ENCODE measurements around the gene KRTAP10-10.

KRTAP10-10 gene

DNA sequence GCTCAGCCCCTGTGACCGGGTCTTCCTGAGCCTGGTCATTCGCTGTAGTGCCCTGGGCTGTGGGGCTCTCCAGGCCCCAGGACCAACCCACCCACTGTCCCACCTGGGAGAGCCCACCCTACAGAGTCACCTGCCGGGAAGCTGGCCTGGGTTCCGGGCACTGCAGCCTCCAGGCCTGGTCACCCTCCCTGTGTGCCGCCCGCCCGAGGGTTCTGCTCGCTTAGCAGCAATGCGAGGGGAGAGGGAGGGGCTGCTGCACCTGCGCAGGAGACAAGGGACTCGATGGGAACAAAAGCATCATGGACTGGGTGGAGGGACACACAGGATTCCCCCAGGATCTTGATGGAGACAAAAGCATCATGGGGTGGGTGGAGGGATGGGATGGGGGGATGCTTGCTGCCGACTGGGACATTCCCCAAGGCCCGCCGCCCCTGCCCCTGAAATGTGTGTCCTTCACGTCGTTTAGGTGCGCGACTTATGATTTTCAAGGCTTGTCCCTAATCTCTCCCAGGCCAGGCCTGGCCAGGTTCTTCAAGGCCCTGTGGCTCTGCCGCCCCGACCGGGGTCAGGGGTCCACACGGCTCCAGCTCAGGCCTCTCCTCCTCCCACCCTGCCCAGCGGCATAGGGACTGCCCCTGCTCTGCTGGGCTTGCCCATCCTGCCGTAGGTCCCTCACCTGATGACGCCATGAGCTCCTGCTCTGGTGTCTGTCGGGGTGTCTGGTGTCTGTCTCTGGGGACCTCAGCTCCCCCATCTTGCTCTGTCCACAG is 23.6 kb upstream of the KRTAP10-10 start:
- Histone ChIP-seq H3K4me3 (ENCODE audit: insufficient read length, low read depth) (no peak overlapping the region), H3K9ac (ENCODE audit: insufficient read length, low read depth) (no peak overlapping the region), H3K27me3 (ENCODE audit: insufficient read depth, insufficient read length) (no peaks in the 10 kb centered on the region), H3K9me3 (ENCODE audit: insufficient read depth, low read length) (peaks cover 20% of the 10 kb centered on the region), H3K36me3 (ENCODE audit: insufficient read depth, insufficient read length, low read length) (no peaks in the 10 kb centered on the region), H3K4me1 (ENCODE audit: insufficient read depth, insufficient read length) (peaks cover 14% of the 10 kb centered on the region)
- TF ChIP-seq YY1 (IDR thresholded peaks at IDR 0.05; ENCODE audit: insufficient read depth, insufficient read length): no peak
- no peak for TF ChIP-seq SUZ12 (IDR thresholded peaks at IDR 0.05; ENCODE audit: extremely low read depth, insufficient read depth, insufficient read length)
- TF ChIP-seq ZNF274 (IDR thresholded peaks at IDR 0.05; ENCODE audit: low read depth, low read length): no peak
- no peak for DNase-seq (ENCODE audit: low read depth, low spot score)

DNA sequence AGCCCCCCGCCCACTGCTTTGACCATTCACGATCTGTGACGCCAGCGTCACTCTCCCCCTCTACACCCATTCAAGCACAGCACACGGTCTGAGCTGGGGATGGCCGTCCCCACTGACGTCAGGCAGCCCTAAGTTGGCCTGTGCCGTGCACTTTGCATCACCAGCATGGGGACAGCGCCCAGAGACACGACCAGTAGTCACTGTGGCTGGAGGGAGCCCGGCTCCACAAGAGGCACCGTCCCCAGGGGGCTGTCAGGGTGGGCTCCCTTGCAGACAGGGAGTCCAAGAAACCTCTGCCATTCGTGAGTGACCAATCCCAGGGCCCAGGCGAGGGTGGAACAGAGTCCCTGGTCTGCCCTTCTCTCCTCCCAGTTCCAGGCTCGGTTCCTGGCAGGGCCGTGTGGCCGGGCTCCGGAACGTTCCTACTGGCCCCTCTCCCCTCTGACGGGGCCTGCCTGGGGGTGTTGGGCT is 23.0 kb upstream of the KRTAP10-10 start:
- no peak for TF ChIP-seq YY1 (IDR thresholded peaks at IDR 0.05; ENCODE audit: insufficient read depth, insufficient read length)
- TF ChIP-seq SUZ12 (IDR thresholded peaks at IDR 0.05; ENCODE audit: extremely low read depth, insufficient read depth, insufficient read length): no peak
- no peak for TF ChIP-seq ZNF274 (IDR thresholded peaks at IDR 0.05; ENCODE audit: low read depth, low read length)
- Histone ChIP-seq H3K9me3 (ENCODE audit: insufficient read depth, low read length) (peaks cover 23% of the 10 kb centered on the region), H3K36me3 (ENCODE audit: insufficient read depth, insufficient read length, low read length) (no peaks in the 10 kb centered on the region), H3K27me3 (ENCODE audit: insufficient read depth, insufficient read length) (no peaks in the 10 kb centered on the region), H3K4me3 (ENCODE audit: insufficient read length, low read depth) (no peak overlapping the region), H3K9ac (ENCODE audit: insufficient read length, low read depth) (no peak overlapping the region), H3K4me1 (ENCODE audit: insufficient read depth, insufficient read length) (peaks cover 14% of the 10 kb centered on the region)
- no peak for DNase-seq (ENCODE audit: low read depth, low spot score)

GRCh38 chr21:44614961-44615391 is 22.2 kb upstream of the KRTAP10-10 start:
- Histone ChIP-seq H3K4me3 (ENCODE audit: insufficient read length, low read depth) (no peak overlapping the region), H3K4me1 (ENCODE audit: insufficient read depth, insufficient read length) (peaks cover 14% of the 10 kb centered on the region), H3K9ac (ENCODE audit: insufficient read length, low read depth) (no peak overlapping the region), H3K36me3 (ENCODE audit: insufficient read depth, insufficient read length, low read length) (no peaks in the 10 kb centered on the region), H3K27me3 (ENCODE audit: insufficient read depth, insufficient read length) (no peaks in the 10 kb centered on the region), H3K9me3 (ENCODE audit: insufficient read depth, low read length) (peaks cover 23% of the 10 kb centered on the region)
- TF ChIP-seq ZNF274 (IDR thresholded peaks at IDR 0.05; ENCODE audit: low read depth, low read length) (no peak), YY1 (IDR thresholded peaks at IDR 0.05; ENCODE audit: insufficient read depth, insufficient read length) (no peak), SUZ12 (IDR thresholded peaks at IDR 0.05; ENCODE audit: extremely low read depth, insufficient read depth, insufficient read length) (no peak)
- DNase-seq (ENCODE audit: low read depth, low spot score): no peak

DNA sequence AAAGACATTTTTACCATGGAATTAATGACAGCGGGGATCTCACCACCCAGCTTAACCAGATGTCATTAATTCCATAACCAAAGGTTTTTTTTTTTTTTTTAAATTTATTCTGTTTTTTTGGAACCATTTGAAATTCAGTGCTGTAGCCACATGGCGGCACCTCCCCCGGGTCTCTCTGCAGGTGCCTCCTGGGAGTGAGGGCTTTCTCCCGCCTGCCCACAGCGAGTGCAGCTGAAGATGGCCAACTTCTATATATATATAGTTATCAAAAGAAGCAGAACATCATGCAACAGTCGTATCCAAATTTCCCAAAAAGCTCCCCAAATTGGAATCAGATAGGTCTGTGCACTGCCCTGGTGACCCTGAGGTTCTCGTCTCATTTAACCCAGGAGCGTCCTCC is 21.7 kb upstream of the KRTAP10-10 start:
- peaks cover 14% of the 10 kb centered on the region for H3K4me1 ChIP-seq (ENCODE audit: insufficient read depth, insufficient read length)
- peaks cover 22% of the 10 kb centered on the region for H3K9me3 ChIP-seq (ENCODE audit: insufficient read depth, low read length)
- no peaks in the 10 kb centered on the region for H3K36me3 ChIP-seq (ENCODE audit: insufficient read depth, insufficient read length, low read length)
- no peaks in the 10 kb centered on the region for H3K27me3 ChIP-seq (ENCODE audit: insufficient read depth, insufficient read length)
- H3K9ac ChIP-seq (ENCODE audit: insufficient read length, low read depth): no peak overlapping the region
- H3K4me3 ChIP-seq (ENCODE audit: insufficient read length, low read depth): no peak overlapping the region
- no peak for DNase-seq (ENCODE audit: low read depth, low spot score)
- TF ChIP-seq SUZ12 (IDR thresholded peaks at IDR 0.05; ENCODE audit: extremely low read depth, insufficient read depth, insufficient read length): no peak
- TF ChIP-seq ZNF274 (IDR thresholded peaks at IDR 0.05; ENCODE audit: low read depth, low read length): no peak
- TF ChIP-seq YY1 (IDR thresholded peaks at IDR 0.05; ENCODE audit: insufficient read depth, insufficient read length): no peak

DNA sequence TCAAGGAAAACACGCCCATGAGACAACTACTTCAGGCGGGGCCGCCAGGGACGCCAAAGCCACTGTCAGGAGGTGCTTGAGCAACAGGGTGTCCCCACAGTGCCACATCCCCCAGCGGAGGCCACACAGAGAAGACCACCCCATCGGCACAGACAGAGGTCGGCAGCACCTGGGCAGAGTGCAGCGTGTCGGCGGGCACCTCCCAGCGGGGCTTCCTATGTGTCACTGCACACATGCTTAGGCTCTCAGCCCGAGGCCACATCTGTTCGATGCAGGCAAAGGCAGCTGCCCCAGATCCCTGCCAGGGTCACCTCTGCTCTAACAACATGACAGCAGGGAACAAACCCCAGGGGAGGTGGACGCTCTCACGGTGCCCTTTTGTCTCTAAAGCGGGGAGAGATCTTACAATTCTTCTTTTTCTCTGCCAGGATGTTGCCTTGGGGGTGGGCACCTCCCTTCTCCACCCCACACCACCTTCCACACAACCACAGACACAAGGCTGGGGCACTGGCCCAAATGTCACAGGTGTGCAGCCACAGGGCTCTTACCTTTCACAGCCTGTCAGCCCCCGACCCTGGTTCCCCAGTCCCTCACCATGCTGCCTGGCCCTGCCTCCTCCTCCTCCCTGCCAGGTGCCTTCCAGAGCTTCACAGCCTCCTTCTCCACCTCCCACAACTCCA is 21.1 kb upstream of the KRTAP10-10 start:
- H3K4me3 ChIP-seq (ENCODE audit: insufficient read length, low read depth): no peak overlapping the region

GRCh38 chr21:44616591-44616926 is 20.6 kb upstream of the KRTAP10-10 start:
- no peak for TF ChIP-seq ZNF274 (IDR thresholded peaks at IDR 0.05; ENCODE audit: low read depth, low read length)
- no peak for TF ChIP-seq SUZ12 (IDR thresholded peaks at IDR 0.05; ENCODE audit: extremely low read depth, insufficient read depth, insufficient read length)
- no peak for TF ChIP-seq YY1 (IDR thresholded peaks at IDR 0.05; ENCODE audit: insufficient read depth, insufficient read length)
- DNase-seq (ENCODE audit: low read depth, low spot score): no peak
- H3K27me3 ChIP-seq (ENCODE audit: insufficient read depth, insufficient read length): no peaks in the 10 kb centered on the region
- H3K4me1 ChIP-seq (ENCODE audit: insufficient read depth, insufficient read length): peaks cover 14% of the 10 kb centered on the region
- no peak overlapping the region for H3K9ac ChIP-seq (ENCODE audit: insufficient read length, low read depth)
- peaks cover 21% of the 10 kb centered on the region for H3K9me3 ChIP-seq (ENCODE audit: insufficient read depth, low read length)
- no peaks in the 10 kb centered on the region for H3K36me3 ChIP-seq (ENCODE audit: insufficient read depth, insufficient read length, low read length)
- no peak overlapping the region for H3K4me3 ChIP-seq (ENCODE audit: insufficient read length, low read depth)

More for the DNA sequence above, 21.1 kb upstream of the KRTAP10-10 start:
- no peak overlapping the region for H3K9ac ChIP-seq (ENCODE audit: insufficient read length, low read depth)
- H3K9me3 ChIP-seq (ENCODE audit: insufficient read depth, low read length): peaks cover 22% of the 10 kb centered on the region
- no peaks in the 10 kb centered on the region for H3K36me3 ChIP-seq (ENCODE audit: insufficient read depth, insufficient read length, low read length)
- peaks cover 14% of the 10 kb centered on the region for H3K4me1 ChIP-seq (ENCODE audit: insufficient read depth, insufficient read length)
- H3K27me3 ChIP-seq (ENCODE audit: insufficient read depth, insufficient read length): no peaks in the 10 kb centered on the region
- TF ChIP-seq YY1 (IDR thresholded peaks at IDR 0.05; ENCODE audit: insufficient read depth, insufficient read length) (no peak), ZNF274 (IDR thresholded peaks at IDR 0.05; ENCODE audit: low read depth, low read length) (no peak), SUZ12 (IDR thresholded peaks at IDR 0.05; ENCODE audit: extremely low read depth, insufficient read depth, insufficient read length) (no peak)
- DNase-seq (ENCODE audit: low read depth, low spot score): no peak

GRCh38 chr21:44617071-44617501 is 20.1 kb upstream of the KRTAP10-10 start:
- Histone ChIP-seq H3K9ac (ENCODE audit: insufficient read length, low read depth) (no peak overlapping the region), H3K9me3 (ENCODE audit: insufficient read depth, low read length) (peaks cover 26% of the 10 kb centered on the region), H3K4me1 (ENCODE audit: insufficient read depth, insufficient read length) (peaks cover 11% of the 10 kb centered on the region), H3K4me3 (ENCODE audit: insufficient read length, low read depth) (no peak overlapping the region), H3K36me3 (ENCODE audit: insufficient read depth, insufficient read length, low read length) (no peaks in the 10 kb centered on the region), H3K27me3 (ENCODE audit: insufficient read depth, insufficient read length) (no peaks in the 10 kb centered on the region)
- no peak for DNase-seq (ENCODE audit: low read depth, low spot score)
- TF ChIP-seq ZNF274 (IDR thresholded peaks at IDR 0.05; ENCODE audit: low read depth, low read length): no peak
- no peak for TF ChIP-seq SUZ12 (IDR thresholded peaks at IDR 0.05; ENCODE audit: extremely low read depth, insufficient read depth, insufficient read length)
- TF ChIP-seq YY1 (IDR thresholded peaks at IDR 0.05; ENCODE audit: insufficient read depth, insufficient read length): no peak

Measured in NT2/D1 (cell line).